Upper lobe of left lung (tissue), 6 donors: ENCODE data around the gene SNX7. TPM values are rescaled to one million over a fixed set of nuclear protein-coding genes. Genes with fewer than 3 reads are reported as not detected.

ENCODE experiments used
- ATAC-seq, 2 donors: fragments of 200-7000 bp; cut with Tn5 transposase; one replicate each; pipeline ENCODE4 v1.9.1; 2022; ENCODE audit warnings: mild to moderate bottlenecking in 2 of 2, moderate library complexity in 2 of 2; ENCODE audit not compliant: low FRiP score in 2 of 2
- DNase-seq, 2 donors: peaks; one replicate each; pipeline ENCODE4 v3.0.0-alpha.2; 2019 to 2020
- H3K27ac ChIP-seq, 4 donors: fragments of 200-600 bp; sonication (generic); one replicate each; pipeline ENCODE4 v1.5.1; 2016 to 2019
- H3K27me3 ChIP-seq, 4 donors: fragments of 200-600 bp; sonication (generic); one replicate each; pipeline ENCODE4 v1.5.1; 2017 to 2019
- H3K36me3 ChIP-seq, 4 donors: fragments of 200-600 bp; sonication (generic); one replicate each; pipeline ENCODE4 v1.5.1; 2016 to 2019
- H3K4me1 ChIP-seq, 4 donors: fragments of 200-600 bp; sonication (generic); one replicate each; pipeline ENCODE4 v1.5.1; 2018 to 2019
- H3K4me3 ChIP-seq, 4 donors: fragments of 200-600 bp; sonication (generic); one replicate each; pipeline ENCODE4 v1.5.1; 2017 to 2019; ENCODE audit warnings: mild to moderate bottlenecking in 2 of 4, moderate library complexity in 1 of 4
- H3K9me3 ChIP-seq, 4 donors: fragments of 200-600 bp; sonication (generic); one replicate each; pipeline ENCODE4 v1.5.1; 2018 to 2019
- CTCF ChIP-seq, 6 experiments: fragments of 450-650 bp in 4 of 6; fragments of 200-600 bp in 2 of 6; sonication (generic) in 2 of 6; IDR thresholded peaks; one replicate each; pipeline ENCODE4 v1.5.1; 2016 to 2019; ENCODE audit warnings: antibody characterized with exemption in 6 of 6
- EP300 ChIP-seq, 4 donors: sonication (generic); formaldehyde crosslinking; IDR thresholded peaks; one replicate each; pipeline ENCODE4 v1.5.1; 2017; ENCODE audit warnings: antibody characterized with exemption in 4 of 4, control low read depth in 2 of 4
- POLR2A ChIP-seq, 4 donors: fragments of 450-650 bp; IDR thresholded peaks; one replicate each; pipeline ENCODE4 v1.5.1; 2016 to 2017; ENCODE audit warnings: antibody characterized with exemption in 4 of 4, mild to moderate bottlenecking in 2 of 4
- POLR2AphosphoS5 ChIP-seq, 2 donors: sonication (generic); formaldehyde crosslinking; IDR thresholded peaks; one replicate each; pipeline ENCODE4 v1.5.1; 2017; ENCODE audit warnings: antibody characterized with exemption in 2 of 2
- WGBS, 2 donors: methylation state at CpG; one replicate each; pipeline ENCODE4 v1.1.5; 2017 to 2018; 5-methylcytosine and 5-hydroxymethylcytosine counted together
- total RNA-seq, 6 donors: library from RNA; depleted of rRNA in 4 of 6; stranded (reverse); fragments of >200 nt in 4 of 6; gene quantifications; one replicate each; pipeline versions ENCODE4 v1.1.0 to v1.2.1, GENCODE V29; 2016 to 2021
- donor health status: DM: no; HTN: no; CAD: no; lungs with moderate emphysema.
- donor health status: DM: no; HTN: yes; CAD: no; lungs with severe emphysema.

SNX7 gene
- total RNA-seq, 6 donors from 2014 or later, result 7.3 to 50.8 (median 15.7) TPM

- Histone ChIP-seq H3K27me3 (no peaks in the 10 kb centered on the region), H3K36me3 (no peaks in the 10 kb centered on the region), H3K4me1 (no peaks in the 10 kb centered on the region), H3K4me3 (no peak overlapping the region), H3K27ac (no peak overlapping the region), H3K9me3 (no peaks in the 10 kb centered on the region)
- no peak for TF ChIP-seq CTCF (IDR thresholded peaks at IDR 0.05)
- TF ChIP-seq POLR2A (IDR thresholded peaks at IDR 0.05), result no peak
- TF ChIP-seq POLR2AphosphoS5 (IDR thresholded peaks at IDR 0.05), result no peak
- no peak for TF ChIP-seq EP300 (IDR thresholded peaks at IDR 0.05)
- WGBS, 2 donors, result 67 to 70% methylated on average over 1 of the region's 1 CpG
- DNase-seq, result no peak
- ATAC-seq, result no peak
Observed at GRCh38 chr1:98796049-98796448, 134.5 kb downstream of the SNX7 start.

- no peaks in the 10 kb centered on the region for H3K27me3 ChIP-seq
- 45 to 76% methylated on average over 2 of the region's 2 CpGs for WGBS, 2 donors
- DNase-seq, result no peak
- no peak overlapping the region for H3K4me3 ChIP-seq
- TF ChIP-seq POLR2A (IDR thresholded peaks at IDR 0.05) (no peak), POLR2AphosphoS5 (IDR thresholded peaks at IDR 0.05) (no peak), EP300 (IDR thresholded peaks at IDR 0.05) (no peak), CTCF (IDR thresholded peaks at IDR 0.05) (no peak)
- H3K27ac ChIP-seq, result no peak overlapping the region
- no peaks in the 10 kb centered on the region for H3K36me3 ChIP-seq
- ATAC-seq, result no peak
- no peaks in the 10 kb centered on the region for H3K4me1 ChIP-seq
- H3K9me3 ChIP-seq, result no peaks in the 10 kb centered on the region
Observed at GRCh38 chr1:98797506-98797905, 136.0 kb downstream of the SNX7 start.
